Astrocyte of the spinal cord (primary cell): ENCODE measurements around the gene TFCP2L1.

ENCODE experiments used
- DNase-seq: peaks from one replicate; pipeline ENCODE4 v3.0.0; 2011; ENCODE audit warnings: low read depth, low spot score
- H3K4me3 ChIP-seq: 2 replicates; pipeline ENCODE4 v1.5.1; 2011; ENCODE audit warnings: low read depth, mild to moderate bottlenecking, low read length, moderate library complexity
- CTCF ChIP-seq: IDR thresholded peaks from 2 replicates; pipeline ENCODE4 v1.5.1; 2012; ENCODE audit warnings: low read depth, mild to moderate bottlenecking, low read length, inconsistent platforms
- in situ Hi-C: cut with HindIII; loops from 2 replicates; pipeline ENCODE4 v1.10.0; 2017; ENCODE audit warnings: low sequenced_read_pairs

The TFCP2L1 gene

GRCh38 chr2:121189661-121190381 lies 95.2 kb downstream of the TFCP2L1 start:
- in situ Hi-C loops = no loop called here
- no peak for TF ChIP-seq CTCF
- no peak for DNase-seq
- no peak overlapping the region for H3K4me3 ChIP-seq

GRCh38 chr2:121189011-121189410 lies 96.0 kb downstream of the TFCP2L1 start:
- DNase-seq = no peak
- no peak for TF ChIP-seq CTCF
- no peak overlapping the region for H3K4me3 ChIP-seq
- in situ Hi-C loops = no loop called here

DNA sequence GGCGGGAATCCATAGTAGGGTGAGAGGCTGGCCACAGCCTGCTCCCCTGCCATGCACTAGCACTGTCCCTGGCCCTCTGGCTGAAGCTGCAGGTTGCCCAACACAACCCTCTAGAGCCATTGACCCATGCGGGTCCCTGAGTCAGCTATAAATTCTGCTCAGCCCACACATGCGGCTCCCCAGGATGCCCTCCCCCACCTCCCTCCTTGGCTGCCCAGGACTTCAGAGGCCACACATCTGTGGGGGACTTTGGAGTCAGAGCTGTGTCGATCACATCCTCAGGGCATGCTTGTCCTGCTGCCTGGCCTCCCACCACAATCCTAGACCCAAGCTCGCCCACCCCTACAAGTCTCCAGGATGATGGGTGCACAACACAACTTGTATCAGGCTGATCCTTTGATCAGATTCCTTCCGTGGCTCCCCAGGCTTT lies 97.0 kb downstream of the TFCP2L1 start:
- in situ Hi-C loops = no loop called here

GRCh38 chr2:121187351-121187981 lies 97.5 kb downstream of the TFCP2L1 start:
- in situ Hi-C loops = no loop called here

More for the DNA sequence above, 97.0 kb downstream of the TFCP2L1 start:
- H3K4me3 ChIP-seq = no peak overlapping the region
- TF ChIP-seq CTCF = no peak
- no peak for DNase-seq

GRCh38 chr2:121186261-121186660 lies 98.7 kb downstream of the TFCP2L1 start:
- no peak overlapping the region for H3K4me3 ChIP-seq
- in situ Hi-C loops = no loop called here
- DNase-seq = no peak
- no peak for TF ChIP-seq CTCF

More at GRCh38 chr2:121187351-121187981, 97.5 kb downstream of the TFCP2L1 start:
- no peak overlapping the region for H3K4me3 ChIP-seq
- no peak for DNase-seq
- TF ChIP-seq CTCF = no peak

GRCh38 chr2:121185571-121186074 lies 99.4 kb downstream of the TFCP2L1 start:
- in situ Hi-C loops = no loop called here
- no peak for TF ChIP-seq CTCF
- peak; percentile 59 for DNase-seq
- H3K4me3 ChIP-seq = no peak overlapping the region
